HCT116 (cell line): ENCODE data around the gene PCDHA7. TPM values are rescaled to one million over a fixed set of nuclear protein-coding genes. Genes with fewer than 3 reads are reported as not detected.
"Not testable (repeated sequence)": the region's sequence is repeated elsewhere in the genome, so short reads cannot be mapped to it uniquely, and the experiment has no call there.

Source experiments
- ATAC-seq: fragments of 200-7000 bp; cut with Tn5 transposase; 2 replicates; pipeline ENCODE4 v1.9.1; 2020; ENCODE audit warnings: mild to moderate bottlenecking, moderate library complexity
- BruUV-seq: library from RNA; stranded (reverse); fragments of 400-500 nt; replicated peaks from 2 replicates; lab custom pipeline; 2021; lab: Mats Ljungman, UMichigan
- CTCF ChIA-PET: fragments of 300-600 bp; sonication (Branson Sonifier 250); formaldehyde crosslinking; loops from one replicate; lab custom pipeline; 2021; ENCODE audit warnings: antibody characterized with exemption; lab: Charles Lee
- POLR2A ChIA-PET: fragments of 300-600, 350-600 bp; sonication (Branson Sonifier 250); formaldehyde crosslinking; loops from one replicate; lab custom pipeline; 2021; ENCODE audit warnings: antibody characterized with exemption; lab: Charles Lee
- RAD21 ChIA-PET, 2 experiments: fragments of 300-600 bp; sonication (Branson Sonifier 250); formaldehyde crosslinking; loops; one replicate each; lab custom pipeline; 2023; ENCODE audit warnings: low total read pairs in 2 of 2; ENCODE audit not compliant: uncharacterized antibody in 2 of 2, unreplicated experiment in 2 of 2, low non-redundant PET in 1 of 2; lab: Charles Lee
- DNase-seq: peaks from one replicate; pipeline ENCODE4 v3.0.0-alpha.2; 2010; ENCODE audit warnings: low read depth, low spot score
- H2AFZ ChIP-seq: fragments of 200-600 bp; shearing (Covaris generic), sonication (generic); 2 replicates; pipeline ENCODE4 v1.6.1; 2017; ENCODE audit warnings: low read depth, mixed run types, mixed read lengths, antibody characterized with exemption, low read length; ENCODE audit not compliant: poor library complexity, severe bottlenecking
- H3K27ac ChIP-seq: 2 replicates; pipeline ENCODE4 v1.5.1; 2012; ENCODE audit warnings: low read depth, low read length
- H3K27me3 ChIP-seq: fragments of 200-600 bp; sonication (generic); 2 replicates; pipeline ENCODE4 v1.6.1; 2016; ENCODE audit warnings: mixed run types, low read length, mixed read lengths; ENCODE audit not compliant: insufficient read depth
- H3K36me3 ChIP-seq, 2 experiments: fragments of 200-500 bp in 1 of 2; fragments of 200-600 bp in 1 of 2; sonication (Bioruptor generic) in 1 of 2; sonication (generic) in 1 of 2; 2 replicates each; pipeline versions ENCODE4 v1.5.1 to v1.6.1; 2014 to 2016; ENCODE audit warnings: low read length in 2 of 2, inconsistent platforms in 1 of 2, mixed read lengths in 1 of 2, mixed run types in 1 of 2; ENCODE audit not compliant: insufficient read depth in 2 of 2, control insufficient read depth in 1 of 2
- H3K4me1 ChIP-seq, 2 experiments: fragments of 200-600 bp in 1 of 2; sonication (generic) in 1 of 2; 2 replicates each; pipeline versions ENCODE4 v1.5.1 to v1.6.1; 2012 to 2017; ENCODE audit warnings: low read length in 2 of 2, inconsistent platforms in 1 of 2, mild to moderate bottlenecking in 1 of 2, mixed read lengths in 1 of 2, mixed run types in 1 of 2, moderate library complexity in 1 of 2; ENCODE audit not compliant: insufficient read depth in 2 of 2, control insufficient read depth in 1 of 2
- H3K4me2 ChIP-seq: fragments of 200-600 bp; sonication (generic); 2 replicates; pipeline ENCODE4 v1.6.1; 2017; ENCODE audit warnings: mixed run types, low read length, mixed read lengths
- H3K4me3 ChIP-seq, 2 experiments: fragments of 200-600 bp in 1 of 2; sonication (generic) in 1 of 2; replicated peaks in 1 of 2; 2 replicates each; pipeline ENCODE4 v1.5.1; 2011 to 2016; ENCODE audit warnings: low read length in 2 of 2, control low read depth in 1 of 2, low read depth in 1 of 2, mild to moderate bottlenecking in 1 of 2, mixed read lengths in 1 of 2, mixed run types in 1 of 2
- H3K79me2 ChIP-seq: fragments of 200-600 bp; sonication (generic); 2 replicates; pipeline ENCODE4 v1.6.1; 2017; ENCODE audit warnings: mild to moderate bottlenecking, mixed run types, low read length, moderate library complexity, mixed read lengths; ENCODE audit not compliant: insufficient read depth
- H3K9ac ChIP-seq: fragments of 200-600 bp; sonication (generic); 2 replicates; pipeline ENCODE4 v1.6.1; 2016; ENCODE audit warnings: low read length, mixed read lengths
- H3K9me2 ChIP-seq: fragments of 200-600 bp; sonication (generic), shearing (Covaris generic); 2 replicates; pipeline ENCODE4 v1.6.1; 2017; ENCODE audit warnings: mixed run types, mild to moderate bottlenecking, moderate library complexity; ENCODE audit not compliant: insufficient read depth
- H3K9me3 ChIP-seq, 2 experiments: fragments of 200-500 bp in 1 of 2; fragments of 200-600 bp in 1 of 2; sonication (Bioruptor generic) in 1 of 2; sonication (generic) in 1 of 2; 2 replicates each; pipeline ENCODE4 v1.6.1; 2014 to 2017; ENCODE audit warnings: low read length in 2 of 2, mixed read lengths in 2 of 2, inconsistent platforms in 1 of 2, low read depth in 1 of 2, mild to moderate bottlenecking in 1 of 2, mixed run types in 1 of 2, moderate library complexity in 1 of 2; ENCODE audit not compliant: control insufficient read depth in 1 of 2, insufficient read depth in 1 of 2
- H4K20me1 ChIP-seq: fragments of 200-600 bp; sonication (generic), shearing (Covaris generic); 2 replicates; pipeline ENCODE4 v1.6.1; 2017; ENCODE audit warnings: mixed run types, mild to moderate bottlenecking, moderate library complexity; ENCODE audit not compliant: insufficient read depth
- EZH2phosphoT487 ChIP-seq: fragments of 200-600 bp; IDR thresholded peaks from 2 replicates; pipeline ENCODE4 v1.6.1; 2018; ENCODE audit warnings: antibody characterized with exemption, borderline replicate concordance
- RAD21 ChIP-seq: IDR thresholded peaks from 2 replicates; pipeline ENCODE4 v1.6.1; 2012; ENCODE audit warnings: low read depth, mild to moderate bottlenecking
- YY1 ChIP-seq: IDR thresholded peaks from 2 replicates; pipeline ENCODE4 v1.6.1; 2011; ENCODE audit warnings: low read length, low read depth, moderate library complexity, mild to moderate bottlenecking; ENCODE audit not compliant: insufficient replicate concordance; ENCODE audit errors: extremely low read depth
- intact Hi-C: fragments of 100-400 bp; cut with micrococcal nuclease; formaldehyde crosslinking; loops from 2 replicates; pipeline ENCODE4 v1.10.0; 2022
- total RNA-seq: library from RNA; stranded (reverse); gene quantifications from one replicate; pipeline ENCODE4 v1.2.1, GENCODE V29; 2021; ENCODE audit not compliant: unreplicated experiment
- TF ChIP-seq, protein P1 (sequence below): IDR thresholded peaks from 2 replicates; pipeline ENCODE4 v1.6.1; 2012; ENCODE audit warnings: low read depth
- TF ChIP-seq, protein P2 (sequence below): IDR thresholded peaks from 2 replicates; pipeline ENCODE4 v1.6.1; 2012
- TF ChIP-seq, protein P3 (sequence below), 3 experiments: fragments of 200-600 bp in 1 of 3; sonication (generic) in 1 of 3; IDR thresholded peaks in 2 of 3; conservative IDR thresholded peaks in 1 of 3; 2 replicates each; pipeline ENCODE4 v1.5.1; 2012 to 2017; ENCODE audit warnings: low read depth in 2 of 3, low read length in 2 of 3, antibody characterized with exemption in 1 of 3, borderline replicate concordance in 1 of 3, control low read depth in 1 of 3, mild to moderate bottlenecking in 1 of 3, mixed read lengths in 1 of 3, mixed run types in 1 of 3, moderate library complexity in 1 of 3; ENCODE audit not compliant: insufficient read depth in 1 of 3

Gene PCDHA7
- total RNA-seq, 1 experiment from 2014 or later, result not detected

DNA sequence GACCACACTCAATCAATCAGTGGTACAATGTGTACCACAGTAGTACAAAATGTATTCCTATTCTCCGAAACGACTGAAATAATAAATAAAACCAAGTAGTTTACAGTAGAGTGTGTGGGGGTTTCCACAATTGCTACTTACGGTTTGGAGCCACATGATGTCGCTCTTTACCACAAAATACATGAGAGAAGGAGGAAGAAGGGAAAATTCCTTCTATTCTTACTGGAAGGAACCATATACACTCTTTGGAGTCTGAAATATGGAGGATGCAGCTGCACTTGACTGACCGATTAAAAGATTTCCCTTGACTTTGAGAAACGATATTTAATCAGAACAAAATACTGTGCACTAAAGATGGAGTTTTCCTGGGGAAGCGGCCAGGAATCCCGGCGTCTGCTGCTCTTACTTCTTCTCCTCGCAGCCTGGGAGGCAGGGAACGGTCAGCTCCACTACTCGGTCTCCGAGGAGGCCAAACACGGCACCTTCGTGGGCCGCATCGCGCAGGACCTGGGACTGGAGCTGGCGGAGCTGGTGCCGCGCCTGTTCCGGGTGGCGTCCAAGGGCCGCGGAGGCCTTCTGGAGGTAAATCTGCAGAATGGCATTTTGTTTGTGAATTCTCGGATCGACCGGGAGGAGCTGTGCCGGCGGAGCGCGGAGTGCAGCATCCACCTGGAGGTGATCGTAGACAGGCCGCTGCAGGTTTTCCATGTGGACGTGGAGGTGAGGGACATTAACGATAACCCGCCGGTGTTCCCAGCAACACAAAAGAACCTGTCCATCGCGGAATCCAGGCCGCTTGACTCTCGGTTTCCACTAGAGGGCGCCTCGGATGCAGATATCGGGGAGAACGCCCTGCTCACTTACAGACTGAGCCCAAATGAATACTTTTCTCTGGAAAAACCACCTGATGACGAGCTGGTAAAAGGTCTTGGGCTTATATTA lies 27.0 kb upstream of the PCDHA7 start, which contains the start of gene PCDHA4:
Gene PCDHA4 (plus strand): TSS at position 235 of the 942 bp plus-strand sequence.
- Histone ChIP-seq H3K9me3 (peaks cover 0 to 5% of the 10 kb centered on the region in 2 experiments; a peak in 2 of 4 replicates), H3K9ac (no peak within 1 kb of the TSS), H3K4me1 (no peaks in the 10 kb centered on the region), H4K20me1 (no peaks in the 10 kb centered on the region), H2AFZ (no peak within 1 kb of the TSS), H3K4me3 (no peak within 1 kb of the TSS), H3K9me2 (no peaks in the 10 kb centered on the region), H3K79me2 (no peaks in the 10 kb centered on the region), H3K27me3 (no peaks in the 10 kb centered on the region), H3K4me2 (no peak within 1 kb of the TSS), H3K36me3 (no peaks in the 10 kb centered on the region), H3K27ac (no peak within 1 kb of the TSS)
- BruUV-seq, result no TSS peak
- ChIA-PET RAD21 (no interaction called here), CTCF (interaction anchor here (0.9 kb wide), 2 partner anchors 8 to 234 kb away, joined by 3 read pairs; no protein-coding TSS in a partner anchor), POLR2A (no interaction called here)
- intact Hi-C loops, result no loop called here
- no peak for DNase-seq
- TF ChIP-seq, protein P1, sequence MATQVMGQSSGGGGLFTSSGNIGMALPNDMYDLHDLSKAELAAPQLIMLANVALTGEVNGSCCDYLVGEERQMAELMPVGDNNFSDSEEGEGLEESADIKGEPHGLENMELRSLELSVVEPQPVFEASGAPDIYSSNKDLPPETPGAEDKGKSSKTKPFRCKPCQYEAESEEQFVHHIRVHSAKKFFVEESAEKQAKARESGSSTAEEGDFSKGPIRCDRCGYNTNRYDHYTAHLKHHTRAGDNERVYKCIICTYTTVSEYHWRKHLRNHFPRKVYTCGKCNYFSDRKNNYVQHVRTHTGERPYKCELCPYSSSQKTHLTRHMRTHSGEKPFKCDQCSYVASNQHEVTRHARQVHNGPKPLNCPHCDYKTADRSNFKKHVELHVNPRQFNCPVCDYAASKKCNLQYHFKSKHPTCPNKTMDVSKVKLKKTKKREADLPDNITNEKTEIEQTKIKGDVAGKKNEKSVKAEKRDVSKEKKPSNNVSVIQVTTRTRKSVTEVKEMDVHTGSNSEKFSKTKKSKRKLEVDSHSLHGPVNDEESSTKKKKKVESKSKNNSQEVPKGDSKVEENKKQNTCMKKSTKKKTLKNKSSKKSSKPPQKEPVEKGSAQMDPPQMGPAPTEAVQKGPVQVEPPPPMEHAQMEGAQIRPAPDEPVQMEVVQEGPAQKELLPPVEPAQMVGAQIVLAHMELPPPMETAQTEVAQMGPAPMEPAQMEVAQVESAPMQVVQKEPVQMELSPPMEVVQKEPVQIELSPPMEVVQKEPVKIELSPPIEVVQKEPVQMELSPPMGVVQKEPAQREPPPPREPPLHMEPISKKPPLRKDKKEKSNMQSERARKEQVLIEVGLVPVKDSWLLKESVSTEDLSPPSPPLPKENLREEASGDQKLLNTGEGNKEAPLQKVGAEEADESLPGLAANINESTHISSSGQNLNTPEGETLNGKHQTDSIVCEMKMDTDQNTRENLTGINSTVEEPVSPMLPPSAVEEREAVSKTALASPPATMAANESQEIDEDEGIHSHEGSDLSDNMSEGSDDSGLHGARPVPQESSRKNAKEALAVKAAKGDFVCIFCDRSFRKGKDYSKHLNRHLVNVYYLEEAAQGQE, result no peak
- TF ChIP-seq YY1 (no peak), RAD21 (peak; percentile 36; the same call in 1 of the 2 replicates), EZH2phosphoT487 (no peak)
- TF ChIP-seq, protein P2, sequence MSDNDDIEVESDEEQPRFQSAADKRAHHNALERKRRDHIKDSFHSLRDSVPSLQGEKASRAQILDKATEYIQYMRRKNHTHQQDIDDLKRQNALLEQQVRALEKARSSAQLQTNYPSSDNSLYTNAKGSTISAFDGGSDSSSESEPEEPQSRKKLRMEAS, result no peak
- TF ChIP-seq, protein P3, sequence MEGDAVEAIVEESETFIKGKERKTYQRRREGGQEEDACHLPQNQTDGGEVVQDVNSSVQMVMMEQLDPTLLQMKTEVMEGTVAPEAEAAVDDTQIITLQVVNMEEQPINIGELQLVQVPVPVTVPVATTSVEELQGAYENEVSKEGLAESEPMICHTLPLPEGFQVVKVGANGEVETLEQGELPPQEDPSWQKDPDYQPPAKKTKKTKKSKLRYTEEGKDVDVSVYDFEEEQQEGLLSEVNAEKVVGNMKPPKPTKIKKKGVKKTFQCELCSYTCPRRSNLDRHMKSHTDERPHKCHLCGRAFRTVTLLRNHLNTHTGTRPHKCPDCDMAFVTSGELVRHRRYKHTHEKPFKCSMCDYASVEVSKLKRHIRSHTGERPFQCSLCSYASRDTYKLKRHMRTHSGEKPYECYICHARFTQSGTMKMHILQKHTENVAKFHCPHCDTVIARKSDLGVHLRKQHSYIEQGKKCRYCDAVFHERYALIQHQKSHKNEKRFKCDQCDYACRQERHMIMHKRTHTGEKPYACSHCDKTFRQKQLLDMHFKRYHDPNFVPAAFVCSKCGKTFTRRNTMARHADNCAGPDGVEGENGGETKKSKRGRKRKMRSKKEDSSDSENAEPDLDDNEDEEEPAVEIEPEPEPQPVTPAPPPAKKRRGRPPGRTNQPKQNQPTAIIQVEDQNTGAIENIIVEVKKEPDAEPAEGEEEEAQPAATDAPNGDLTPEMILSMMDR (IDR thresholded peaks at IDR 0.05 in 2 of 3, conservative IDR thresholded peaks at IDR 0.05 in 1 of 3; ENCODE audit: borderline replicate concordance in 1 of 3, insufficient read depth in 1 of 3, low read depth in 2 of 3, low read length in 2 of 3), result peak; percentile 6 to 60 (median 57); a peak in 4 of 6 replicates
- ATAC-seq, result peak; percentile 65

DNA sequence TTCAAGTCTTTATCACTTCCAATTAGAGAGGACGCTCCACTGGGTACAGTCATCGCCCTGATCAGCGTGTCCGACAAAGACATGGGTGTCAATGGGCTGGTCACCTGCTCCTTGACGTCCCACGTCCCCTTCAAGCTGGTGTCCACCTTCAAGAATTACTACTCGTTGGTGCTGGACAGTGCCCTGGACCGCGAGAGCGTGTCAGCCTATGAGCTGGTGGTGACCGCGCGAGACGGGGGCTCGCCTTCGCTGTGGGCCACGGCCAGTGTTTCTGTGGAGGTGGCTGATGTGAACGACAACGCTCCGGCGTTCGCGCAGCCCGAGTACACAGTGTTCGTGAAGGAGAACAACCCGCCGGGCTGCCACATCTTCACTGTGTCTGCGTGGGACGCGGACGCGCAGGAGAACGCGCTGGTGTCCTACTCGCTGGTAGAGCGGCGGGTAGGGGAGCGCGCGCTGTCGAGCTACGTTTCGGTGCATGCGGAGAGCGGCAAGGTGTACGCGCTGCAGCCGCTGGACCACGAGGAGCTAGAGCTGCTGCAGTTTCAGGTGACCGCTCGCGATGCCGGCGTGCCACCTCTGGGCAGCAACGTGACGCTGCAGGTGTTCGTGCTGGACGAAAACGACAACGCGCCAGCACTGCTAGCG lies 25.7 kb upstream of the PCDHA7 start:
- H3K9me3 ChIP-seq, intact Hi-C loops, DNase-seq, POLR2A ChIA-PET, H3K27ac ChIP-seq, H4K20me1 ChIP-seq, H3K9ac ChIP-seq, H3K4me3 ChIP-seq, H3K36me3 ChIP-seq, ATAC-seq, H2AFZ ChIP-seq, H3K4me2 ChIP-seq, H3K9me2 ChIP-seq, H3K4me1 ChIP-seq, RAD21 ChIA-PET, BruUV-seq, H3K79me2 ChIP-seq, H3K27me3 ChIP-seq: not testable (repeated sequence)
- CTCF ChIA-PET, result interaction anchor here (0.9 kb wide), 1 partner anchor 10 kb away, joined by 3 read pairs; no protein-coding TSS in a partner anchor
